Measurements from ENCODE around the gene SEC23B.

The SEC23B gene

GRCh38 chr20:18553746-18554145 lies 46.0 kb downstream of the SEC23B start:
- no peak for TF ChIP-seq FOXM1 (IDR thresholded peaks at IDR 0.05; ENCODE audit: borderline replicate concordance)
- TF ChIP-seq ELF4 (IDR thresholded peaks at IDR 0.05): no peak
- no peak for TF ChIP-seq LEF1 (IDR thresholded peaks at IDR 0.05; ENCODE audit: borderline replicate concordance)
- no peak for TF ChIP-seq SUZ12 (IDR thresholded peaks at IDR 0.05)
- no peak for TF ChIP-seq FOXK2 (IDR thresholded peaks at IDR 0.05)
- TF ChIP-seq, protein P1, sequence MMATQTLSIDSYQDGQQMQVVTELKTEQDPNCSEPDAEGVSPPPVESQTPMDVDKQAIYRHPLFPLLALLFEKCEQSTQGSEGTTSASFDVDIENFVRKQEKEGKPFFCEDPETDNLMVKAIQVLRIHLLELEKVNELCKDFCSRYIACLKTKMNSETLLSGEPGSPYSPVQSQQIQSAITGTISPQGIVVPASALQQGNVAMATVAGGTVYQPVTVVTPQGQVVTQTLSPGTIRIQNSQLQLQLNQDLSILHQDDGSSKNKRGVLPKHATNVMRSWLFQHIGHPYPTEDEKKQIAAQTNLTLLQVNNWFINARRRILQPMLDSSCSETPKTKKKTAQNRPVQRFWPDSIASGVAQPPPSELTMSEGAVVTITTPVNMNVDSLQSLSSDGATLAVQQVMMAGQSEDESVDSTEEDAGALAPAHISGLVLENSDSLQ (IDR thresholded peaks at IDR 0.05): no peak
- TF ChIP-seq CTBP1 (IDR thresholded peaks at IDR 0.05; ENCODE audit: borderline replicate concordance): no peak
- DNase-seq (ENCODE audit: extremely low spot score): no peak
- POLR2A ChIA-PET: interaction anchor here (0.9 kb wide), 1 partner anchor 46 kb away, joined by 5 read pairs; the partner anchor contains the start of gene SEC23B
- CTCF ChIA-PET: no interaction called here

- TF ChIP-seq L3MBTL2 (conservative IDR thresholded peaks at IDR 0.05): peak; percentile 73
- peak; percentile 48; the same call in 1 of the 2 replicates for TF ChIP-seq ELF4 (IDR thresholded peaks at IDR 0.05)
- TF ChIP-seq SUZ12 (IDR thresholded peaks at IDR 0.05): no peak
- POLR2A ChIA-PET: interaction anchor here (0.8 to 1.7 kb wide), 9 partner anchors 15 to 146 kb away, joined by 3 to 8 read pairs (median 3); partner anchors contain the start of genes RBBP9 and SEC23B
- CTCF ChIA-PET: no interaction called here
- DNase-seq (ENCODE audit: extremely low spot score): peak; percentile 93
These were observed 59.4 kb downstream of the SEC23B start, which contains the start of gene SMIM26 for GRCh38 chr20:18566892-18567738. Gene SMIM26 (plus strand): TSS chr20:18567432. CDS start chr20:18567479, 47 bp downstream.

- ChIA-PET CTCF (no interaction called here), POLR2A (no interaction called here)
- TF ChIP-seq LEF1 (IDR thresholded peaks at IDR 0.05; ENCODE audit: borderline replicate concordance) (no peak), TARDBP (IDR thresholded peaks at IDR 0.05) (no peak), ELF4 (IDR thresholded peaks at IDR 0.05) (no peak), SP1 (IDR thresholded peaks at IDR 0.05) (no peak), SUZ12 (IDR thresholded peaks at IDR 0.05) (no peak), FOXA1 (IDR thresholded peaks at IDR 0.05) (no peak), CTBP1 (IDR thresholded peaks at IDR 0.05; ENCODE audit: borderline replicate concordance) (no peak), HDGF (IDR thresholded peaks at IDR 0.05; ENCODE audit: borderline replicate concordance) (no peak), L3MBTL2 (conservative IDR thresholded peaks at IDR 0.05) (no peak), FOXM1 (IDR thresholded peaks at IDR 0.05; ENCODE audit: borderline replicate concordance) (no peak), ZNF384 (IDR thresholded peaks at IDR 0.05) (no peak), FOXK2 (IDR thresholded peaks at IDR 0.05) (no peak), BHLHE40 (IDR thresholded peaks at IDR 0.05; ENCODE audit: borderline replicate concordance) (no peak), ARNT (IDR thresholded peaks at IDR 0.05) (no peak), NFRKB (IDR thresholded peaks at IDR 0.05) (no peak)
- TF ChIP-seq, protein P1 (IDR thresholded peaks at IDR 0.05): no peak
- no peak for DNase-seq (ENCODE audit: extremely low spot score)
These were observed 60.0 kb downstream of the SEC23B start for GRCh38 chr20:18567739-18568091.

DNA sequence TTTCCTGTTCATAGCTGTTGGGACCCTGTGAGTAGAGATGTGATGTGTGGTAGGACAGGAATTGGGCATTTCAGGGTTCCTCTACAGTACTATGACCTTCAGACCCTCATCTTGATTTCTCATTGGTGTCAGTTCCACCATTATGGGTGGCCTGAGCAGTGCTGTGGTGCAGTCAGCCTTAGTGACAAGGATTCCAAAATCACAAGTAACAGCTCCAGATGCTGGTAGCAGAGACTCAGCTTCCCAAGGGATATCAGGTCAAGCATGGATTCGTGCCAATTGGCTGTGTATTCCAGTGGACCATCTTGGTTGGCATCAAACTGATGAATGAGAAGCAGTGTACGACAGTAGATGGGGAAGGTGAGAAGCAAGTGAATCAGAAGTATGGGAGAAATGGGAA lies 63.3 kb downstream of the SEC23B start:
- ChIA-PET POLR2A (interaction anchor here (0.6 to 1.0 kb wide), 3 partner anchors 9 to 74 kb away, joined by 3 read pairs; partner anchors contain the start of genes RBBP9 and SEC23B), CTCF (no interaction called here)
- TF ChIP-seq SUZ12 (IDR thresholded peaks at IDR 0.05) (no peak), TARDBP (IDR thresholded peaks at IDR 0.05) (no peak)
- no peak for DNase-seq (ENCODE audit: extremely low spot score)

GRCh38 chr20:18571578-18571977 lies 63.8 kb downstream of the SEC23B start:
- ChIA-PET POLR2A (interaction anchor here (0.6 to 1.0 kb wide), 2 partner anchors 8 to 64 kb away, joined by 3 read pairs; partner anchors contain the start of gene SEC23B), CTCF (no interaction called here)
- no peak for DNase-seq (ENCODE audit: extremely low spot score)
- no peak for TF ChIP-seq BHLHE40 (IDR thresholded peaks at IDR 0.05; ENCODE audit: borderline replicate concordance)
- no peak for TF ChIP-seq FOXK2 (IDR thresholded peaks at IDR 0.05)
- TF ChIP-seq ARNT (IDR thresholded peaks at IDR 0.05): no peak
- TF ChIP-seq NFRKB (IDR thresholded peaks at IDR 0.05): no peak
- no peak for TF ChIP-seq ELF4 (IDR thresholded peaks at IDR 0.05)
- no peak for TF ChIP-seq FOXA1 (IDR thresholded peaks at IDR 0.05)
- TF ChIP-seq, protein P1 (IDR thresholded peaks at IDR 0.05): no peak
- TF ChIP-seq FOXM1 (IDR thresholded peaks at IDR 0.05; ENCODE audit: borderline replicate concordance): no peak
- no peak for TF ChIP-seq SP1 (IDR thresholded peaks at IDR 0.05)

DNA sequence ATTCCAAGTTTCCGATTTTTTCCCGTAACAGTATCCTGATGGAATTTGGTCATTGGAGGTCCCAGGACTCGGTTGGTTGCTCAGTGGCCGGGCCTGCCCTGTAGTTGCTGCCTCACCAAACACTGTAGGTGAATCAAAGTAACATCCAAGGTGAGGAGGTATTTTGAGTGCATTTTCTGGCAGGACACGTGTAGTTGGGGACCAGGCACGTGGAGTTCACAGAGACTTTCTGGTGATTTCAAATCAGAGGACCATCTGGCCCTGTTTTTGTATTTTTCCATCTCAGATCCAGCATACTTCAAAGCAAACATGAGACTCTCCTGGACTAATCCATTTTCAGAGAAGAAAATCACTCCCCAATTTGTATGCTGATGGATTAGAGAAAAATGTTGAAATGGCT lies 70.2 kb downstream of the SEC23B start:
- ChIA-PET POLR2A (no interaction called here), CTCF (interaction anchor here (0.6 kb wide), 1 partner anchor 7 kb away, joined by 4 read pairs; no protein-coding TSS in a partner anchor)
- TF ChIP-seq ELF4 (IDR thresholded peaks at IDR 0.05) (no peak), FOXK2 (IDR thresholded peaks at IDR 0.05) (no peak), SP1 (IDR thresholded peaks at IDR 0.05) (no peak), TARDBP (IDR thresholded peaks at IDR 0.05) (no peak), FOXA1 (IDR thresholded peaks at IDR 0.05) (no peak), L3MBTL2 (conservative IDR thresholded peaks at IDR 0.05) (no peak), LEF1 (IDR thresholded peaks at IDR 0.05; ENCODE audit: borderline replicate concordance) (no peak), ZNF384 (IDR thresholded peaks at IDR 0.05) (no peak), SUZ12 (IDR thresholded peaks at IDR 0.05) (no peak), FOXM1 (IDR thresholded peaks at IDR 0.05; ENCODE audit: borderline replicate concordance) (no peak), BHLHE40 (IDR thresholded peaks at IDR 0.05; ENCODE audit: borderline replicate concordance) (no peak), ARNT (IDR thresholded peaks at IDR 0.05) (no peak), HDGF (IDR thresholded peaks at IDR 0.05; ENCODE audit: borderline replicate concordance) (no peak), CTBP1 (IDR thresholded peaks at IDR 0.05; ENCODE audit: borderline replicate concordance) (no peak), NFRKB (IDR thresholded peaks at IDR 0.05) (no peak)
- TF ChIP-seq, protein P1 (IDR thresholded peaks at IDR 0.05): no peak
- no peak for DNase-seq (ENCODE audit: extremely low spot score)

Data from HEK293T (cell line).